DND-41 (cell line): Measurements from ENCODE around the gene ZFPM1.

ENCODE experiments used
- EZH2 ChIP-seq: IDR thresholded peaks from 3 replicates; pipeline ENCODE4 v1.6.1; 2012; ENCODE audit warnings: borderline replicate concordance, low read depth, mild to moderate bottlenecking, moderate library complexity, low read length, inconsistent platforms; ENCODE audit not compliant: severe bottlenecking
- TF ChIP-seq, protein P1 (sequence below): IDR thresholded peaks from 2 replicates; pipeline ENCODE4 v1.5.1; 2012; ENCODE audit warnings: borderline replicate concordance, low read length, moderate library complexity, mild to moderate bottlenecking; ENCODE audit not compliant: poor library complexity, severe bottlenecking; ENCODE audit errors: extremely low read depth

DNA sequence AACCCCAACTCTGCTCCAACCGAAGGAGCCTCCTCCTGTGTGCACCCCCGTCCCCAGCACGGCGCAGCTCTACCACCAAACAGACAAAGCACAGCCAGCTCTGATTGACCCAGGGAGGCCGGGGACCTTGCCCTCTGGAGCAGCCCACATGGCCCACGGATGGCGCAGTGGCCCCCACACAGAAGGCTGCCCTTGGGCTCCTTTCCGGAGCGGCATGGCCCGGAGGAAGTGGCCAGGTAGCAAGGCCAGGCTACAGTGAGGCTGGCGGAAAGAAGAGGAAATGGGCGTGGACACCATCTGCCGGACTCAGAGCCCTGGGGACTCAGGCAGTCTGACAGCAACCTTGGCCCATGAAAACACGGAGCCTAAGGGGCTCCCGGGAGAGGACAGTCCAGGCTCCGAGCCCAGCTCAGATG is 97.2 kb downstream of the ZFPM1 start:
- TF ChIP-seq, protein P1, sequence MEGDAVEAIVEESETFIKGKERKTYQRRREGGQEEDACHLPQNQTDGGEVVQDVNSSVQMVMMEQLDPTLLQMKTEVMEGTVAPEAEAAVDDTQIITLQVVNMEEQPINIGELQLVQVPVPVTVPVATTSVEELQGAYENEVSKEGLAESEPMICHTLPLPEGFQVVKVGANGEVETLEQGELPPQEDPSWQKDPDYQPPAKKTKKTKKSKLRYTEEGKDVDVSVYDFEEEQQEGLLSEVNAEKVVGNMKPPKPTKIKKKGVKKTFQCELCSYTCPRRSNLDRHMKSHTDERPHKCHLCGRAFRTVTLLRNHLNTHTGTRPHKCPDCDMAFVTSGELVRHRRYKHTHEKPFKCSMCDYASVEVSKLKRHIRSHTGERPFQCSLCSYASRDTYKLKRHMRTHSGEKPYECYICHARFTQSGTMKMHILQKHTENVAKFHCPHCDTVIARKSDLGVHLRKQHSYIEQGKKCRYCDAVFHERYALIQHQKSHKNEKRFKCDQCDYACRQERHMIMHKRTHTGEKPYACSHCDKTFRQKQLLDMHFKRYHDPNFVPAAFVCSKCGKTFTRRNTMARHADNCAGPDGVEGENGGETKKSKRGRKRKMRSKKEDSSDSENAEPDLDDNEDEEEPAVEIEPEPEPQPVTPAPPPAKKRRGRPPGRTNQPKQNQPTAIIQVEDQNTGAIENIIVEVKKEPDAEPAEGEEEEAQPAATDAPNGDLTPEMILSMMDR, result no peak
- TF ChIP-seq EZH2, result no peak
